A673 (cell line): Measurements from ENCODE around the gene EPHA6.

Experiments
- EZH2 ChIP-seq: fragments of 200-600 bp; sonication (generic); IDR thresholded peaks from 2 replicates; pipeline ENCODE4 v1.6.1; 2017; ENCODE audit warnings: borderline replicate concordance, low read depth, mild to moderate bottlenecking, mixed read lengths, antibody characterized with exemption, low read length; ENCODE audit not compliant: poor library complexity, severe bottlenecking
- TF ChIP-seq, protein P1 (sequence below): fragments of 300-800, 200-600 bp; sonication (generic); conservative IDR thresholded peaks from 2 replicates; pipeline ENCODE4 v1.5.1; 2017; ENCODE audit warnings: low read depth, mild to moderate bottlenecking, antibody characterized with exemption, low read length, moderate library complexity, mixed read lengths

DNA sequence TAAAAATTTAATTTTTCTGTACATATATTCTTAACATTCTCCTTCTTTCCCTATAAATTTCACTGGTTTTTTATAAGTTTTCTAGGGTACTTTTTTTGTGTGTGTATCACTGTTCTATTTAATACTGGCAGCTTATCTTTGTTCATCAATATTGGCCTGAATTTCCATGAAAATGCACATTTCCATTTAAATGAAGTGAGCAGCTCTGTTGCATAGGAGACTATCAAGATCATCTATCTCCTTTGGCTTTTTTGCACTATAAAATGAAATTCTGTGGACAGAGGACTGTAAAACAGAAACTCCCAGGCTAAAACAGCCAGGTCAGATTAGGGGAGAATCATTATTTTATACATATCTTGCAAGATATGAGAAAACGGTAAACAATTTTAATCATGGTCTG is 673.2 kb downstream of the EPHA6 start:
- no peak for TF ChIP-seq EZH2
- TF ChIP-seq, protein P1, sequence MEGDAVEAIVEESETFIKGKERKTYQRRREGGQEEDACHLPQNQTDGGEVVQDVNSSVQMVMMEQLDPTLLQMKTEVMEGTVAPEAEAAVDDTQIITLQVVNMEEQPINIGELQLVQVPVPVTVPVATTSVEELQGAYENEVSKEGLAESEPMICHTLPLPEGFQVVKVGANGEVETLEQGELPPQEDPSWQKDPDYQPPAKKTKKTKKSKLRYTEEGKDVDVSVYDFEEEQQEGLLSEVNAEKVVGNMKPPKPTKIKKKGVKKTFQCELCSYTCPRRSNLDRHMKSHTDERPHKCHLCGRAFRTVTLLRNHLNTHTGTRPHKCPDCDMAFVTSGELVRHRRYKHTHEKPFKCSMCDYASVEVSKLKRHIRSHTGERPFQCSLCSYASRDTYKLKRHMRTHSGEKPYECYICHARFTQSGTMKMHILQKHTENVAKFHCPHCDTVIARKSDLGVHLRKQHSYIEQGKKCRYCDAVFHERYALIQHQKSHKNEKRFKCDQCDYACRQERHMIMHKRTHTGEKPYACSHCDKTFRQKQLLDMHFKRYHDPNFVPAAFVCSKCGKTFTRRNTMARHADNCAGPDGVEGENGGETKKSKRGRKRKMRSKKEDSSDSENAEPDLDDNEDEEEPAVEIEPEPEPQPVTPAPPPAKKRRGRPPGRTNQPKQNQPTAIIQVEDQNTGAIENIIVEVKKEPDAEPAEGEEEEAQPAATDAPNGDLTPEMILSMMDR = no peak
